ENCODE measurements around the gene MAP3K5. TPM values are rescaled to one million over a fixed set of nuclear protein-coding genes. Genes with fewer than 3 reads are reported as not detected.

MAP3K5 gene
- total and polyA plus RNA-seq, 9 of the 15 experiments (the other 6 are each of a cell fraction or from before 2014, with no cell fraction given): 2.2 to 13.0 (median 9.9) TPM

- TF ChIP-seq ZNF609 (CRISPR knock-in tag; IDR thresholded peaks at IDR 0.05; ENCODE audit: borderline replicate concordance): no peak
- no peak for TF ChIP-seq ZNF280A (IDR thresholded peaks at IDR 0.05; ENCODE audit: low read depth, partially characterized antibody)
- no peak for TF ChIP-seq BDP1 (IDR thresholded peaks at IDR 0.05; ENCODE audit: insufficient read depth, insufficient read length)
- TF ChIP-seq ATF7 (IDR thresholded peaks at IDR 0.05): peak; percentile 13; the same call in 1 of the 2 replicates
- TF ChIP-seq PRMT5 (CRISPR knock-in tag; IDR thresholded peaks at IDR 0.05): no peak
- TF ChIP-seq ZNF146 (CRISPR knock-in tag; IDR thresholded peaks at IDR 0.05; ENCODE audit: unreplicated experiment): no peak
- TF ChIP-seq GATAD2A (IDR thresholded peaks at IDR 0.05): no peak; the same call in 1 of the 2 replicates
- TF ChIP-seq ZBTB17 (CRISPR knock-in tag; IDR thresholded peaks at IDR 0.05): no peak; the same call in 1 of the 2 replicates
- TF ChIP-seq ZNF436 (CRISPR knock-in tag; IDR thresholded peaks at IDR 0.05): no peak
- no peak for TF ChIP-seq HDGF (IDR thresholded peaks at IDR 0.05)
- no peak for TF ChIP-seq USF2 (CRISPR knock-in tag; IDR thresholded peaks at IDR 0.05)
- peak; percentile 48 for TF ChIP-seq TBP (optimal IDR thresholded peaks at IDR 0.05; ENCODE audit: low read depth, low read length)
- TF ChIP-seq GABPA (tag; conservative IDR thresholded peaks at IDR 0.05; ENCODE audit: low read depth): no peak
- TF ChIP-seq CEBPZ (IDR thresholded peaks at IDR 0.05; ENCODE audit: borderline replicate concordance, low read depth, low read length): no peak
These were observed 782 bp downstream of the MAP3K5 start (continued) for GRCh38 chr6:136791296-136792094.
